Esophagus squamous epithelium (tissue), 4 donors: ENCODE measurements around the gene TMEM191C.
"Not testable (repeated sequence)": the region's sequence is repeated elsewhere in the genome, so short reads cannot be mapped to it uniquely, and the experiment has no call there.

Experiments
- POLR2A ChIP-seq, 4 donors: fragments of 450-650 bp; IDR thresholded peaks; one replicate each; pipeline ENCODE4 v1.6.1; 2017; ENCODE audit warnings: antibody characterized with exemption in 4 of 4, mild to moderate bottlenecking in 4 of 4, moderate library complexity in 3 of 4
- TF ChIP-seq, protein P1 (sequence below), 6 experiments: fragments of 450-650 bp in 4 of 6; fragments of 200-600 bp in 2 of 6; sonication (generic) in 2 of 6; IDR thresholded peaks; one replicate each; pipeline ENCODE4 v1.5.1; 2016 to 2019; ENCODE audit warnings: antibody characterized with exemption in 6 of 6, mild to moderate bottlenecking in 4 of 6, moderate library complexity in 4 of 6

DNA sequence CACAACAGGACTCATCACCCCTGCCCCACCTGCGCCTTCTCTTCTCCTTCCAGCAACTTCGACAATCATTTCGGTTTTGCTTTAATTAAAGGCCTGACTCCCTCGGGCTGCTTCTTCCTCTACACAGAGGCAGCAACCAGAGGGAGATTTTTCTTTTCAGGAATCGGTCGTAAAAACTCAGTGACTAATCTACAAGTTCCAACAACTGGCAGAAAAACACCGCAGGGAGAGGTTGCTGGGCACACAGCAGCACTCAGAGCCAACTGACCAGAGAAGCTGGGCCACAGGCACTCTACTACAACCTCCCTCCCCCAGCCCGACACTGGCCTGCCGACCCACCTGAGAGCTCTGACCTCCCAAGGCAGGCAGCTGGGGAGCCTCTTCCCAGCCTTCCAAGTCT, 48.0 kb downstream of the TMEM191C start:
- not testable (repeated sequence) for TF ChIP-seq POLR2A (IDR thresholded peaks at IDR 0.05)
- TF ChIP-seq, protein P1, sequence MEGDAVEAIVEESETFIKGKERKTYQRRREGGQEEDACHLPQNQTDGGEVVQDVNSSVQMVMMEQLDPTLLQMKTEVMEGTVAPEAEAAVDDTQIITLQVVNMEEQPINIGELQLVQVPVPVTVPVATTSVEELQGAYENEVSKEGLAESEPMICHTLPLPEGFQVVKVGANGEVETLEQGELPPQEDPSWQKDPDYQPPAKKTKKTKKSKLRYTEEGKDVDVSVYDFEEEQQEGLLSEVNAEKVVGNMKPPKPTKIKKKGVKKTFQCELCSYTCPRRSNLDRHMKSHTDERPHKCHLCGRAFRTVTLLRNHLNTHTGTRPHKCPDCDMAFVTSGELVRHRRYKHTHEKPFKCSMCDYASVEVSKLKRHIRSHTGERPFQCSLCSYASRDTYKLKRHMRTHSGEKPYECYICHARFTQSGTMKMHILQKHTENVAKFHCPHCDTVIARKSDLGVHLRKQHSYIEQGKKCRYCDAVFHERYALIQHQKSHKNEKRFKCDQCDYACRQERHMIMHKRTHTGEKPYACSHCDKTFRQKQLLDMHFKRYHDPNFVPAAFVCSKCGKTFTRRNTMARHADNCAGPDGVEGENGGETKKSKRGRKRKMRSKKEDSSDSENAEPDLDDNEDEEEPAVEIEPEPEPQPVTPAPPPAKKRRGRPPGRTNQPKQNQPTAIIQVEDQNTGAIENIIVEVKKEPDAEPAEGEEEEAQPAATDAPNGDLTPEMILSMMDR (IDR thresholded peaks at IDR 0.05), result not testable (repeated sequence)
